Endothelial cell of umbilical vein (primary cell): ENCODE measurements around the gene OR8A1.

Experiments
- POLR2A ChIP-seq: IDR thresholded peaks from 2 replicates; pipeline ENCODE4 v1.6.1; 2012; ENCODE audit warnings: low read depth, mild to moderate bottlenecking, control low read depth, low read length
- POLR2AphosphoS5 ChIP-seq: IDR thresholded peaks from 2 replicates; pipeline ENCODE4 v1.6.1; 2012; ENCODE audit warnings: low read depth, mild to moderate bottlenecking, control low read depth, low read length, moderate library complexity; ENCODE audit not compliant: insufficient read depth
- TF ChIP-seq, protein P1 (sequence below), 2 donors: IDR thresholded peaks; 1 replicate in 1 of 2; 2 replicates in 1 of 2; pipeline ENCODE4 v1.5.1; 2011; ENCODE audit warnings: low read length in 2 of 2, mild to moderate bottlenecking in 2 of 2, moderate library complexity in 2 of 2, control low read depth in 1 of 2, inconsistent platforms in 1 of 2, low read depth in 1 of 2; ENCODE audit not compliant: insufficient read depth in 1 of 2; ENCODE audit errors: extremely low read depth in 1 of 2

DNA sequence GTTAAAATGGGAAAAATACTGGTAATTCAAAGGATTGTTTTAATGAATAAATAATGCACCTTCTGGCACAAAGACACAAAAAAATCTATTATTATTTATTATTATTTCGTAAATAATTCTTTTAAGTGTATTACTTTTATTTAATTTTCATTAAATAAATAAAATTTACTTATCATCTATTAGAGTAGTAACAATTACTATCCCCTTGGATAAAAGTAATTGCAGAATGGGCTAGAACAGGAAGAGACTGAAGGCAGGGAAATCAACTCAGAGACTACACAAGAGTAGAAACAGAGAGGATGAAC lies 49.3 kb upstream of the OR8A1 start:
- TF ChIP-seq POLR2AphosphoS5 (no peak), POLR2A (no peak)
- TF ChIP-seq, protein P1, sequence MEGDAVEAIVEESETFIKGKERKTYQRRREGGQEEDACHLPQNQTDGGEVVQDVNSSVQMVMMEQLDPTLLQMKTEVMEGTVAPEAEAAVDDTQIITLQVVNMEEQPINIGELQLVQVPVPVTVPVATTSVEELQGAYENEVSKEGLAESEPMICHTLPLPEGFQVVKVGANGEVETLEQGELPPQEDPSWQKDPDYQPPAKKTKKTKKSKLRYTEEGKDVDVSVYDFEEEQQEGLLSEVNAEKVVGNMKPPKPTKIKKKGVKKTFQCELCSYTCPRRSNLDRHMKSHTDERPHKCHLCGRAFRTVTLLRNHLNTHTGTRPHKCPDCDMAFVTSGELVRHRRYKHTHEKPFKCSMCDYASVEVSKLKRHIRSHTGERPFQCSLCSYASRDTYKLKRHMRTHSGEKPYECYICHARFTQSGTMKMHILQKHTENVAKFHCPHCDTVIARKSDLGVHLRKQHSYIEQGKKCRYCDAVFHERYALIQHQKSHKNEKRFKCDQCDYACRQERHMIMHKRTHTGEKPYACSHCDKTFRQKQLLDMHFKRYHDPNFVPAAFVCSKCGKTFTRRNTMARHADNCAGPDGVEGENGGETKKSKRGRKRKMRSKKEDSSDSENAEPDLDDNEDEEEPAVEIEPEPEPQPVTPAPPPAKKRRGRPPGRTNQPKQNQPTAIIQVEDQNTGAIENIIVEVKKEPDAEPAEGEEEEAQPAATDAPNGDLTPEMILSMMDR (IDR thresholded peaks at IDR 0.05; ENCODE audit: extremely low read depth in 1 of 2, insufficient read depth in 1 of 2, low read depth in 1 of 2, low read length in 2 of 2) = no peak
